Fibroblast of lung (primary cell): Measurements from ENCODE around the gene PLB1. TPM values are rescaled to one million over a fixed set of nuclear protein-coding genes. Genes with fewer than 3 reads are reported as not detected.
A peak's percentile ranks its signal among the peaks of the same experiment; 100 is the strongest.

ENCODE experiments used
- DNase-seq, 2 donors: peaks; one replicate each; pipeline versions ENCODE4 v3.0.0 to v3.0.0-alpha.2; 2010; ENCODE audit warnings: low read depth in 2 of 2
- H2AFZ ChIP-seq: 2 replicates; pipeline ENCODE4 v1.5.1; 2012; ENCODE audit warnings: low read length, control low read depth, inconsistent platforms
- H3K27ac ChIP-seq: 2 replicates; pipeline ENCODE4 v1.5.1; 2011; ENCODE audit warnings: low read length, control low read depth; ENCODE audit not compliant: insufficient read depth
- H3K27me3 ChIP-seq: 2 replicates; pipeline ENCODE4 v1.5.1; 2011; ENCODE audit warnings: mild to moderate bottlenecking, low read length; ENCODE audit not compliant: control insufficient read depth, insufficient read depth
- H3K36me3 ChIP-seq: 2 replicates; pipeline ENCODE4 v1.5.1; 2011; ENCODE audit warnings: low read length; ENCODE audit not compliant: control insufficient read depth, insufficient read depth
- H3K4me1 ChIP-seq: 2 replicates; pipeline ENCODE4 v1.5.1; 2011; ENCODE audit warnings: low read length; ENCODE audit not compliant: control insufficient read depth, insufficient read depth; ENCODE audit errors: extremely low read depth
- H3K4me2 ChIP-seq: 2 replicates; pipeline ENCODE4 v1.5.1; 2011; ENCODE audit warnings: low read length, control low read depth; ENCODE audit not compliant: insufficient read depth; ENCODE audit errors: extremely low read depth
- H3K4me3 ChIP-seq, 4 experiments: fragments of 200-600 bp in 1 of 4; sonication (generic) in 1 of 4; replicated peaks in 1 of 4; 2 replicates each; pipeline ENCODE4 v1.5.1; 2011 to 2016; ENCODE audit warnings: low read length in 4 of 4, low read depth in 3 of 4, mild to moderate bottlenecking in 3 of 4, control low read depth in 2 of 4, inconsistent platforms in 1 of 4, mixed read lengths in 1 of 4; ENCODE audit not compliant: insufficient read depth in 1 of 4; ENCODE audit errors: control extremely low read depth in 1 of 4
- H3K79me2 ChIP-seq: 2 replicates; pipeline ENCODE4 v1.5.1; 2012; ENCODE audit warnings: mild to moderate bottlenecking, low read length, inconsistent platforms; ENCODE audit not compliant: control insufficient read depth, insufficient read depth
- H3K9ac ChIP-seq: 2 replicates; pipeline ENCODE4 v1.5.1; 2011; ENCODE audit warnings: mild to moderate bottlenecking, low read length, control low read depth; ENCODE audit not compliant: insufficient read depth
- H3K9me3 ChIP-seq: 2 replicates; pipeline ENCODE4 v1.5.1; 2012; ENCODE audit warnings: low read depth, low read length; ENCODE audit not compliant: control insufficient read depth, insufficient read depth
- H4K20me1 ChIP-seq: 2 replicates; pipeline ENCODE4 v1.5.1; 2011; ENCODE audit warnings: low read length; ENCODE audit not compliant: control insufficient read depth, insufficient read depth; ENCODE audit errors: extremely low read depth
- CTCF ChIP-seq, 2 donors: IDR thresholded peaks in 1 of 2; conservative IDR thresholded peaks in 1 of 2; 1 replicate in 1 of 2; 2 replicates in 1 of 2; pipeline ENCODE4 v1.5.1; 2011 to 2012; ENCODE audit warnings: low read length in 2 of 2, control low read depth in 1 of 2, inconsistent platforms in 1 of 2, low read depth in 1 of 2, mild to moderate bottlenecking in 1 of 2
- EZH2 ChIP-seq: IDR thresholded peaks from 2 replicates; pipeline ENCODE4 v1.5.1; 2012; ENCODE audit warnings: low read length, control low read depth, mild to moderate bottlenecking; ENCODE audit errors: missing control alignments
- polyA plus RNA-seq, 2 donors: library from polyadenylated mRNA; depleted of rRNA in 1 of 2; stranded (reverse) in 1 of 2; unstranded in 1 of 2; fragments of >200 nt; gene quantifications; 2 replicates each; pipeline ENCODE4 v1.2.1, GENCODE V29; 2011 to 2012; ENCODE audit warnings: missing spikeins in 1 of 2
- total RNA-seq: library from RNA; depleted of rRNA; stranded (reverse); fragments of >200 nt; gene quantifications from 2 replicates; pipeline ENCODE4 v1.2.1, GENCODE V29; 2014

PLB1 gene
- total and polyA plus RNA-seq, 2 donors (not counting 1 experiment from before 2014, with no cell fraction given): 0.70 to 1.8 TPM

- peak overlapping the region; percentile 7 for H2AFZ ChIP-seq
- no peak overlapping the region for H3K4me3 ChIP-seq
- no peaks in the 10 kb centered on the region for H3K27me3 ChIP-seq
- peak overlapping the region; percentile 75 for H3K27ac ChIP-seq
- H3K36me3 ChIP-seq: no peaks in the 10 kb centered on the region
- no peaks in the 10 kb centered on the region for H3K9me3 ChIP-seq
- peak; percentile 19 to 45 for TF ChIP-seq CTCF (conservative IDR thresholded peaks at IDR 0.05 in 1 of 2, IDR thresholded peaks at IDR 0.05 in 1 of 2; ENCODE audit: low read depth in 1 of 2, low read length in 2 of 2)
- TF ChIP-seq EZH2: no peak
- no peaks in the 10 kb centered on the region for H3K79me2 ChIP-seq
- peak overlapping the region; percentile 28 for H3K9ac ChIP-seq
- peak; percentile 92 to 98 for DNase-seq
- H3K4me1 ChIP-seq: peaks cover 13% of the 10 kb centered on the region
- no peaks in the 10 kb centered on the region for H4K20me1 ChIP-seq
- peak overlapping the region; percentile 36 for H3K4me2 ChIP-seq
Observed at GRCh38 chr2:28621172-28622100, 125.6 kb downstream of the PLB1 start.

GRCh38 chr2:28622101-28622499 lies 126.2 kb downstream of the PLB1 start:
- Histone ChIP-seq H3K4me3 (no peak overlapping the region), H3K36me3 (no peaks in the 10 kb centered on the region), H3K27me3 (no peaks in the 10 kb centered on the region), H3K27ac (peak overlapping the region; percentile 58), H3K4me2 (peak overlapping the region; percentile 5), H3K9ac (no peak overlapping the region), H3K79me2 (no peaks in the 10 kb centered on the region), H2AFZ (no peak overlapping the region), H3K4me1 (peaks cover 14% of the 10 kb centered on the region), H4K20me1 (no peaks in the 10 kb centered on the region), H3K9me3 (no peaks in the 10 kb centered on the region)
- DNase-seq: no peak
- TF ChIP-seq CTCF (conservative IDR thresholded peaks at IDR 0.05 in 1 of 2, IDR thresholded peaks at IDR 0.05 in 1 of 2; ENCODE audit: low read depth in 1 of 2, low read length in 2 of 2): no peak
- no peak for TF ChIP-seq EZH2

- Histone ChIP-seq H3K4me3 (no peak overlapping the region), H3K9me3 (no peaks in the 10 kb centered on the region), H3K4me1 (peaks cover 15% of the 10 kb centered on the region), H3K27ac (no peak overlapping the region), H3K27me3 (no peaks in the 10 kb centered on the region), H4K20me1 (no peaks in the 10 kb centered on the region), H3K36me3 (no peaks in the 10 kb centered on the region), H3K79me2 (no peaks in the 10 kb centered on the region), H3K9ac (no peak overlapping the region), H3K4me2 (no peak overlapping the region), H2AFZ (no peak overlapping the region)
- DNase-seq: no peak
- no peak for TF ChIP-seq CTCF (conservative IDR thresholded peaks at IDR 0.05 in 1 of 2, IDR thresholded peaks at IDR 0.05 in 1 of 2; ENCODE audit: low read depth in 1 of 2, low read length in 2 of 2)
- no peak for TF ChIP-seq EZH2
Observed at GRCh38 chr2:28623582-28624405, 127.9 kb downstream of the PLB1 start.
